NCI-H1694 (cell line): ENCODE data around the gene PITX1.
"Not testable (repeated sequence)": the region's sequence is repeated elsewhere in the genome, so short reads cannot be mapped to it uniquely, and the experiment has no call there.

ENCODE experiments used
- DNase-seq: peaks from one replicate; lab custom pipeline; 2025; lab: John Stamatoyannopoulos, UW

The PITX1 gene

DNA sequence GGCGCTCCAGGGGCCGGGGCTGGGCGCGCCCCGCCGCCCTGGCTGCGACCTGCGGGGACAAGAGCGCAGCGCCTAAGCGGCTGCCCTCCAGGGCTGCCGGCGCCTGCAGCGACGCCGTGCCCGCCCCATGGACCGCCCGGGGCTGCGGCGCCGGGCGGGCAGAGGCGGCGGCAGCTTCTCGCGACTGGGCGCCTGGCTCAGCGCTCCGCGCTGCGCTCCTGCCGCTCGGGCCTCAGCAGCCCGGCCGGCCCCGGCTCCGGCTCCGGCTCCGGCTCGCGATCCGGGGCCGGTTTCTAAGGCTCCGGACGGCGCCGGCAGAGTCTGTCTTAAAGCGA lies at the start of gene PITX1:
PITX1 (minus strand) TSS at position 328 of the 335 bp plus-strand sequence. CDS start 347 bp downstream, outside the sequence.
- no peak for DNase-seq

DNA sequence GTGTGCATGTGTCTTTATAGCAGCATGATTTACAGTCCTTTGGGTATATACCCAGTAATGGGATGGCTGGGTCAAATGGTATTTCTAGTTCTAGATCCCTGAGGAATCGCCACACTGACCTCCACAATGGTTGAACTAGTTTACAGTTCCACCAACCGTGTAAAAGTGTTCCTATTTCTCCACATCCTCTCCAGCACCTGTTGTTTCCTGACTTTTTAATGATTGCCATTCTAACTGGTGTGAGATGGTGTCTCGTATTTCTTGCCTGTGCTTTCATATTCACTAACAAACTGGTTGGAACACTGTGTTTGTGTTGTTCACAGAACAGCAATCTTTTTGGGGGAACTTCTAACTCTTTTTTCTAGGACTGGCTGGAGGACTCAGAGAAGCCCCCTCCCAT lies 49.3 kb upstream of the PITX1 start:
- DNase-seq = not testable (repeated sequence)

DNA sequence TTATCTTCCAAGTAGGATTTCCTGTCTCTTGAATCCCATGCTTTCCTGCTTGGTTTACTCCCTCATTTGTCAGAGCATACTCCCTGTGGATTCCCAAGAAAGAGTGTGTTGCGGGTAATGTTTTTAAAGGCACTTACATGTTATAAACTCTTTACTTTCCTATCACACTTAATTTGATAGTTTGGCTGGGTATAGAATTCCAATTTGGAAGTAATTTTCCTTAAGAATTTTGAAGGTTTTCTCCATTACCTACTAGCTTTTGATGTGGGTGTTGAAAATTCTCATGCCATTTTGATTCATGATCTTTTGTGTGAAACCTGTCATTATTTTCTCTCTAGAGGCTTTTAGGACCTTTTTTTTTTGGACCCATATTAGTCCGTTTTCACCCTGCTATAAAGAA lies 47.2 kb upstream of the PITX1 start:
- no peak for DNase-seq

DNA sequence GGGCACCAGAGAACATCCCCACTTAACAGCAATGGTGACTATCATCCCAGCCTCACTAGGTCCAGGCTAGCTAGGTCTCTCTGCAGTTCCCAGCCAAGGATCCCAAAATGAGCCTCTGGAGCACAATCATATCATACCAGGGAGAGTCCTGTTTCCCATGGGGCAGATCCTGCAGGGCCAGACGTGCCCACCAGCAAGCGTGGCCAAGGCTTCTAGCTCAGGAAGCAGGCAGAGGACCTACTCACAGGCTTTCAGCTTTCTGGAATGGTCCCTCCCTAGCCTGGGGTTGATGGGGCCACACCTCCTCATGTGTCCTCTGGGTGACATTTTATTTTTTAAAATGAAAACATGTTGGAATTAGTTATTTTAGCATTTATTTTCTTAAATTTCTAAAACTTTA lies 45.7 kb upstream of the PITX1 start:
- DNase-seq = no peak

DNA sequence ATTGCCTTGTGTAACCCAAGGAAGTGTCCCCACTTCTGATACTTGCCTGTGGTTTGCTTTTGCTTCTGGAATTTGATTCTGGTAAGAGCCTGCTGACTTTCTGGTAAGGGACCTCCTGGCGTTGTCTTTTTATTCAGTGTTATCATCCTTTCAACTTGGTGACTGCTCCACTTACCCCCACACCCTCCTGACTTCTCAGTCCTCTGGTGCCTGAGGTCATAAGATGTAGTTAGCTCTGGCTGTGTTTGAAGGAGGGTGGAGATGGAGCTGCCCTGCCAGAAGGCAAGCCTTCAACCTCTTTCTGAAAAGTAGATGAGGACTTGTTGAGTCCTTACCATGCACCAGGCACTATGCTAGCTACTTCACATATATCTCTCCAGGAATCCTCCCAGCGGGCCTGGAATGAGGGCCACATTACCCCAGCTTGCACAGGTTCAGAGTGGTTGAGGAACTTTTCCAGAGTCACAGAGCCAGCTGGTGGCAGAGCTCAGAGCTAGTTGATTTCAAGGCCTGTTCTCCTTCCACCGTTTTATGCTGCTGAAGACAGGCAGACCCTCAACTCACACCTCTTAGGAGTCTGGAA lies 45.2 kb upstream of the PITX1 start:
- no peak for DNase-seq

DNA sequence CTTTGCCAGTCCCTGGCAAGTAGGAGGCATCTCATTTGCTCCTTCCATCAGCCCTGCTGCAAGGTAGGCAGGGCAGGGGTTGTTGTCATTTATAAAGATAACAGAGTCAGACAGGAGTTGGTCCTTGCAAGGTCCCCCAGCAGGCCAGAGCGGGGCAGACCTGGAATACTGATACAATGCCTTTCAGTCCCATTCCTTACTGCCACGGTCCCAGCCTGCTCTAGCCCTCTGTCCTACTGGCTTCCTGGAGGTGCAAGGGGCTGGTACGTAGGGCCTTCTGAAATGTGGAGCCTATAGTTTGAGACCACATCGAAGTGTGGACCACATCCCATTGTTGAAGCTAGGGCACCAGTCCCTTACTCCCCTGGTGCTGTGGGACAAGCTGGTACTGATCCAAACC lies 42.8 kb upstream of the PITX1 start:
- no peak for DNase-seq

DNA sequence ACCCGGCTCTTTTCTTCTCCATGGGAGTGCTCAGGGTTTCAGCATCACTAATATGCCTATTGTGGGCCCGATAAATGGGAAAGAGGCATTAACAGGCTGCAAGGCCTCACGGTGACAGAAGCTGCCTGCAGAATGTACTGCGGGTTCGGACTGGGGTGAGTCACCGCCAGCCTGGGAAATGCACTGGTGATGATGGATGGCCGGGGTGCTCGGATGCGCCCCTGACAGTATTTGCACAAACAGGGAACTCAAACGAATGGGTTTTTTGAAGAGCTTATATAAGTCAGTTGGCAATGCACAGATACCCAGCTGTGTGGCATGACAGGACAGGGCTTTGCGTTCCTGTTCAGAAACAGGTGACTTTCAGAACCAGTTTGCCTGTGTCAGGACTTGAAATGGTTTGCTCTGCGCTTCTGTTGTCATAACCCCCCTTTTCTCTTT lies 42.0 kb upstream of the PITX1 start:
- no peak for DNase-seq

DNA sequence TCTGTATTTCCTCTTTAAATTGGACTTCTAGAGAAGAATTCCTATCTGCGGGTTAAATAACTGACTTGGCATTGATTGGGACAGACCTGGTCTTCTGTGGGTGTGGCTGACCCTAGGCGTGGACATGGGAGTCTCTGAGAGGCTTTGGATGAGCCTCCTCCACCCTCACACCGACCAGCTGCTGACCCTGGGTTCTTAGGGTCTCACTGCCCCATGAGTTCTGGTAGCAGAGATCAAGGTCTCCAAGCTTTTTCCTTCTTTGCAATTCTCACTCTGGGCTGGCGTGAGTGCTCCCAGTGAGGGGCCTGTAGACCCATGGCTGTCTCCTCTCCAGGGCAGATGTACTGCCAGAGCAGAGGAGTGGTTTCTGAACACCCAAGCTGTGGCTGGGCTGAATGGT lies 41.6 kb upstream of the PITX1 start:
- DNase-seq = no peak

DNA sequence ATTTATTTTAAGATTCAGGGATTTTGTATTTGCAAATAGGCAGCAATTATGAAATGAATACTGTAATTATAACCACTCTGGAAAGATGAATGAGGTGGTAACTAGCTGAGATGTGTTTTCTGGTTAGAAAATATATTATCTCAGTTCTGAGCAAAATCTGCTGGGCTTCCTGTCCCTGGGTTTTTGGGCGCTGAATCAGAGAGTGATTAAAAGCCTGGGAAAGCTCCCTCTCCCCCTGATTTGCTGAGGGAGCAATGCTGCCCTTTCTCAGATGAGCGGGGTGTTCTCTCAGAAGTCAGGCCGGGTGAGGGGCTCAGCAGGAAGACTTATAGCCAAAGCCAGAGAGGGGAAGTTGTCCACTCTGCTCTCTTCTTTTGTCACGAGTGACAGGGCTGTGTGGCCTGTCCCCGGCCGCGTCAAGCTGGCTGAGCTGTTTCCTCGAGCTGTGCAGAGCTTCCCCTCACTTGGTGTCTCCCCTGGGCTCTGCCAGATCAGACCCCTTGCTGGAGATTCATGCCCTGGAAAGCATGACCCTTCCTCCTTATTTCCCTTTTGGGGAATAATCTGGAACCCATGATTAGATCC lies 39.8 kb upstream of the PITX1 start:
- no peak for DNase-seq

DNA sequence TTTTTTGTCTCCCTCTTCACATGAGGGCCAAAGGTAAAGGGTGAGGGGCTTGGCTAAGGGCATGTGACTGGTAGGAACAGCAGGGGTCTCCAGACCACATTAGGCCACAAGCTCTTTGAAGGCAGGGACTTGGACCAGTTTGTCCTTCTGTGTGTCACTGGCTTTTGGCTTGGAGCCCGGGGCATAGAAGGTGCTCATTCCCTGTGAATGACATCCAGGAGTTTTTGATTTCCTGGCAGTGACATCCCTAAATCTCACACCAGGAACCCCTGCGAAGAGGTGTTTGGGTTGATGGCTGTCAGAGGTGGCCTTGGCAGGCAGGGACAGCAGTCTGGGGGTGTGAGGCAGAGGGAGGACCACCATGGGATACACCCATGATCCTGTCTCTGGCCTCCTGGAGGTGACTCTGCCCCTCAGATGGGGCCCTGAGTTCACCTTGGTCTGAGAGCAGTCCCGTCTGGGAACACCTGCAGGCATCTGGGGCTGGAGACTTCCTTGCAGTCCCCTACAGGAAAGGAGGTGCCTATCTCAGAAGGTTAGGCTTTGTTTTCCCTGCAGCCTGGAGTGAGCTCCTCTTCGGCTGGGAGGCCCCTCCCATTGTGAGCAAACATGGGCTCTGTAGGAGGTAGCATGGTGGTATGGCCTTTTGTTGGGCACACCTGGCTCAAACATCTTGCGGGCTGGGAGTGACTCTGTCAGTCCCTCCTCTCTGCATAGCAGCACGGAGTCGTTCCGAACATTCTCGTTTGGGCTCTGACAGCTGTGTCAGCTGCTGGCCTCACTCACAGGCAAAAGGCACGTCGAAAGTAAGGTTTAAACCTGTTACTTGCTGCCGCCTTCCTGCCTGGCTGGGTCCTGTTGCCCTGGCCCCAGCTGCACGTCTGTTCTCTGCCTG lies 38.6 kb upstream of the PITX1 start:
- DNase-seq = no peak

DNA sequence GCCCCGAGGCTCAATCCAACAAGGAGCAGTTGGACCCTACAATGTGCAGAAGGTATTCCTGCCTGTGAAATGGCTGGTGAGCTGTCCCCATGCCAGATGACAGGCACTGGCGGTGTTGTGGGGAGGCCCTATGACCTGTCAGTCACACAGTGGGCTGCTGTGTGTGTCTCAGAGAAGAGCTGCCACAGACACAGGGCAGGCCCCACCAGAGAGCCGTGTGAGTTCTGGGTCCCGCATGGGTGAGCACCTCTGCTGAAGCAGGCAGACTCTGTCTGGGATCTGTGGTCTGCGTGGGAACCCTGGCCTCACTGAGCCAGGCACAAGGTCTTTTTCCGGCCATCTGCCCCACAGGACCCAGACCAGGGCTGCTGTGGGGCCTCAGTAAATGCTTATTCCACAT lies 37.3 kb upstream of the PITX1 start:
- DNase-seq = no peak

DNA sequence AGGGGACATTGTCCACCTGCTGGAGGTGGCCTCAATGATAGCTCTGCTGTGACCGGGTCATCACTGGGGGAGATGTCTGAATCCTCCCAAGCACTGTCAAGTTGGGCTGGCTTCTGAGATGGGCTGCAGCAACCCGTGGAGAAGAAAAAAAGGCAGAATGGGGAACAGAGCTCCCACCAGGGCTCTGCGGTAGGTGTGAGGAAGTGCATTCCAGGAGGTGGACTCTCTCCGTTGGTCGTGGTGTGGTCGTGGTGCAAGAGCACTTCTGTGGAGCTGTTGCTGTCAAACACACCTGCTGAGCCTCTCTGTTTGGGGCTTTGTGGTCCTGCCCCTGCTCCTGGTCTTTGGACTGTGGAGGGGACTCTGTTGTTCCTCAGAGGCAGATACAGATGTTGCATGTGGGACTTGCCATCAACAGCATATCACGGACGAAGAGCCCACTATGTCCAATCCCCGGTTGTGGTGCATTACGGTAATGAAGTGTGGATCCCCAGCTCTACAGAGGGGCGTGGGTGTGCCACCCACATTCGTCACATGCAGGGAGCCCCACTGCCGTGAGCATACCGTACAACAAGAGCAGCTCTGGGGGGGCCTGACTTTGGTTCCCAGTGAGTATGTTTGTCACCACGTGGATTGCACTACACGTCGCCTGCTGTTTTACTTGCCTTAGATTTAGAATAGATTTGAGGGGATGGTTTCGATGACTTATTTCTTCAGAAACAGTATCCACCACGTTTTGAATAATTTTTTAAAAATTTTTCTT lies 36.0 kb upstream of the PITX1 start:
- DNase-seq = no peak

DNA sequence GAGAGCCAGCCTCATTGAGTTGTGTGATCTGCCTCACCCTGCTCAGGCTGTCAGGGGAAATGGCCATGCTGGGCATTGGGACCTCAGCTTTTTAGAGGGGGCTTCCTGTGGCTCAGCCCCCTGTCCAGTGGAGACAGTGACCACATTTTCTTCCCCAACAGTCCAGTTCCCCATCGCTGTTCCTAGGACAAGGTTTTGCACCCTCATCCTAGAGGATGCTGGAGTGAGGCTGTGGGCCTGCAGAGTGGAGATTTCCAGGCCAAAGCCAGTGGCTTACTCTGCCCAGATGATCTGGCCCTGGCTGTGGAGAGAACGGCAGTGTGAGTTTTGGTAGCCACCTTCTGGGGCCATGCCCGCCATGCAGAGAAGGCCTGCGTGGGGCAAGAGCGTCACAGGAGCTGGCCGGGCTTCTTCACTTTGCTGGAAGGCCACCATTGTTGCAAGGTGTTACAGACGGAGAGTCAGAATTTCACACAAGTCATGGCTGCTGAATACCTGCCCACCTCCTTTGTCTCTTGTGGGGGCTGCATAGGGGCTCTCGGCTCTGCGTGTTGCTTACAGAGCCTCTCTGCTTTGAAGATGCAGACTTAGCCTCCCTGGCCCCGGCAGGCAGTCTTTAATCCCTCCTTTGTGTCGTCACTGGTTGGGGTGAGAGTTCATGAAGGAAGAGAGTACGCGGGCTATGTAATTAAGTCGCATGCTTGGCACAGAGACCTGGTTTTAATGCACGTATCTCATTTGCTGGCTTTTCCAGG lies 35.2 kb upstream of the PITX1 start:
- DNase-seq = no peak

DNA sequence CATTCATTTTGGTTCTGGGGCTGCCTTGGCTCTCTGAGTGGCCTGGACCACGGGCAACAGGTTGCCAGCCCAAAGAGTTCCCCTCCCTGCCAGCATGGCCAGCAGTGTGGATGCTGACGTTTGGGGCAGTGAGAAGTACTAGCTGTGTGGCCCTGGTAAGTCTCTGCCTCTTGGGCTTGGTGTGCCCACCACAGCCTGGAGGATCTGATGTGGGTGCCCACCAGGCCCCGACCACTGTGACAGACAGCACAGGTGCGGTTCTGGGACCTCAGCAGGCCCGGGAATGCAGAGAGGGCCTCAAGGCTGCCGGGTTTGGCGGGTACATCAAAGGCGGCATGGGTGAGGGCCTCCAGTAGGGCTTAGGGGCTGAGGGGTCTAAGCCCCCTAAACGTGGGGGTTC lies 33.6 kb upstream of the PITX1 start:
- DNase-seq = no peak

DNA sequence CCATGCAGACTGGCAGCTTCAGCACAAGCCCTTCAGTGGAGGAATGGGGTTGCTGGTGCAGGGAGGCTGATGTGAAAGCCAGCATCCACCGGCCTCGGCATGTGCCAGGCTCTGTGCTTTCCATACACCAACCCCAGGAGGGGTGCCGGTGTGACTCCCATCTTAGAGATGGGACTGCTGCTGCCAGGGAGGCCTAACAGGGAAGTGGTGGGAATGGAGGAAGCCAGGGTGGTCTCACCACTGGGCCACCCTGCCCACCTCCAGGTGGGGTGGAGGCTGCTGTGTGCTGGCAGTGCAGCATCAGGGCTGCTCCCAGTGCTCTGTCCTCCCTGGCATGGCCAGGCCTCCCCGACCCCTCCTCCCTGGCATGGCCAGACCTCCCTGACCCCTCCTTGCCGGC lies 32.8 kb upstream of the PITX1 start:
- DNase-seq = no peak

DNA sequence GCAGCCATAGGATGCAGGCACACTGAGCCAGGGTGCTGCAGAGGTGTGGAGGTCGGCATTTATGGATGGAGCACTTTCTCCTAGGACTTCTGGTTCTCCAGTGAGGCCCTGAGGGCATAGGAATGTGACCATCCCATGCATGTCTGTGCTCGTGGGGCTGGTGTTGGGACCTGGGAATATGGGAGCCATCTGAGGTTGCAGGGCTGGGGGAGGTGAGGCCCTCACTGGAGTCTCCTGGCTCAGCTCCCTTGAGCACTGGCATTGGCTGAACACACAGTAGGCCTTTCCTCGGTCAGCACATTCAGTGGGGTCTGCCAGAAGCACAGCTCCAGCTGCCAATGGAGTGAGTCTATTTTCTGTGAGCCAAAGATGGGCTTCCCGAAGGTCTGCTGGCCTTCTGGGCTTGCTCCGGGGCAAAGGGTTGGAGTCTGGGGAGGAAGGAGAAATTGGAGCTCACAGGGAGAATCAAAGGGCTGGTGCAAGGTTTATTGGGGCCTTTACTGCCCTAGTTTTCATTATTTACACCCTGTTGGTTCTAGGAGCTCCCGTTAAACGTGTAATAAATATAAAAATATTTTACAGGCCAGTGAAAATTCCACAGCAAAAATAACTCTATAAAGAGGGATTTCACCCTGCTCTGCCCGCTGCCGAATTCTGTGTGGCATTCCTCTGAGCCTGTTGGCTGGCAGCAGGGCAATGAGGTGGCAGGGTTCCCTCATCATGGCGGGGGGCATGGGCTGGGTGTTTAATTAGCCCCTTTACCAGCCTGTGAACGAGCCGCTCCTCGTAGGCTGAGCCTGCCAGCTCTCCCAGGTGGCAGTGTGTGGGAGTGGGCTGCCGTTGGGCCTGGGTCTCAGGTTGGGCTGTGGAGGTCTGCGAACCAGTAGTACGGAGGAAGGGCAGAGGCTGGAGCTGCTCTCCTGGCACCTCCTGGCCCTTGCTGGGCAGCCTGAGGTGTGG lies 31.6 kb upstream of the PITX1 start:
- no peak for DNase-seq

DNA sequence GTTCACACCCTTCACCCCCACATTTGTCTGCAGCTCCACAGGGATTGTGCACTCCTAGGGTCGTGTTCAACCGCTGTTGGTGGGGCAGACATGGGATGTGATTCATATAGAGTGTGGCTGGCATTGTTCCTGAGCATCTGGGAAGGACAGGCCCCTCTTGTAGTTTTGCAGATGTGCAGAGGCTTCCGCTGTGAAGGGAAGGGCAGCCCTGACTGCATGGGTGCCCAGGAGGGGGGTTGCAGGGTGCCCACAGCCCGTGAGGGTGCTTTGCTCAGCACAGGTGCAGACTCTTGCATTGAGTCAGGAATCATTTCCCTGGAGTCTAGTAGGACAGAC lies 30.2 kb upstream of the PITX1 start:
- DNase-seq = no peak

DNA sequence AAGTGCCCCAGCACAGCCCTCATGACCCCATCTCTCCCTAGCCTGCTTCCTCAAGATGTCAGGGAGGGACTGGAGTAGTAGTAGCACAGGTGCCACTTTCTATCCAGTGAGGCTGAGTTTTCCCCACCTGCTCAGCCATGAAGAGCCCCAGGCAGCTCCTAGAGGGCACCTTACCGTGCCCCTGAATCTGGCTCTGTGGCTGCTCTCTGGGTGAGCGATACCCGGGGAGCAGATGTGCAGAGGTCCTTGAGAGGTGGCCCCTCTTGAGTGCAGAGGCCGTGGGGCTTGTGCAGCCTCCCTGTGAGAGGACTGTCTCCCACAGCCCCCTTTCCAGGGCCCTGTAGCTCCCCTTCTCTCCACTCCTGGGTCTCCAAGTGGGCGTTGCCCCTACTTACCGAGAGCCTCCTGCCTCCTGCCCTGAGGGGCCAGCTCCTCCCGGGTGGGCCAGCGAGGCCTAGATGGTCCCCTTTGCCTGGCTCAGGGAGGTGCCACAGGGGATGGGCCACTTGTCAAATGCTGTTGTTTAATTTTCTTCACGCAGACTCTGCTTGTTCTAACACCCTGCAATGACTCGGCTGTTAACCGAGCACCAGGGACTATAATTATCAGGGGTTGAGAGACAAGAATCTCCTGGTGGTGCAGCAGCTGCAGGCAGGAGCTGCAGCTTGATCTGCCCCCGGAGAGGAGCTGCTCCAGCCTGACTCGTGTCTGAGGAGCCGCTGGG lies 29.6 kb upstream of the PITX1 start:
- no peak for DNase-seq

DNA sequence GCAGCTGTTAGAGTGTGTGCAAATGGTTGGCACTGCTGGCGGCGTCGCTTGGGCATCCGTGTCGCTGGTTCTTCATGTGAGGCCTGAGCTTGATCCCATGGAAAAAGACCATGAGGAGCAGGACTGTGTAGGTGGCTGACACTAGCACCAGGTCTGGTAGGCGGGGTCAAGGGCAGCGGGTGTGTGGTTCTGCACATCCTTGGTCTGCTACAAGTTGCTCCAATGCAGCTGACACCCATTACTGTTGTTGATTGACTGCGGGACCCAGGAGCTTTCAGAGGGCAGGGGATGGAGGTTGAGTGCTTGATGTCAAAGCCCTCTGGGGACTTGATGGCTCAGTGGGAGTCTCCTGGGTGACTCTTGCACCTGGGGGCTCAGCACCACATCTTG lies 29.0 kb upstream of the PITX1 start:
- DNase-seq = no peak
